Measurements from ENCODE around the gene EMID1.

Gene EMID1

DNA sequence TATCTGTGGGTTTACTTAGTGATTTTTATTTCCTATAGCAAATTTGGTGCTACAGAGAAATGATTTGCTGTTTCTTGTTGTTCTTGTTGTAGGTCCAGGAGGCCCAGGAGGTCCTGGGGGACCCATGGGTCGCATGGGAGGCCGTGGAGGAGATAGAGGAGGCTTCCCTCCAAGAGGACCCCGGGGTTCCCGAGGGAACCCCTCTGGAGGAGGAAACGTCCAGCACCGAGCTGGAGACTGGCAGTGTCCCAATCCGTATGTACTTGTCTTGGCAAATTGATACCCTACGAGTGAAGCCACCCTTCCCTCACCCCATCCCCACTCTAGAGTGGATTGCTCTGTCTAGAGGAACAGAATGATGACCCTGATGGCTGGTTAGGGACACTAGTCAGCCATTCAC lies 92.9 kb downstream of the EMID1 start:
- no peak for FAIRE-seq

DNA sequence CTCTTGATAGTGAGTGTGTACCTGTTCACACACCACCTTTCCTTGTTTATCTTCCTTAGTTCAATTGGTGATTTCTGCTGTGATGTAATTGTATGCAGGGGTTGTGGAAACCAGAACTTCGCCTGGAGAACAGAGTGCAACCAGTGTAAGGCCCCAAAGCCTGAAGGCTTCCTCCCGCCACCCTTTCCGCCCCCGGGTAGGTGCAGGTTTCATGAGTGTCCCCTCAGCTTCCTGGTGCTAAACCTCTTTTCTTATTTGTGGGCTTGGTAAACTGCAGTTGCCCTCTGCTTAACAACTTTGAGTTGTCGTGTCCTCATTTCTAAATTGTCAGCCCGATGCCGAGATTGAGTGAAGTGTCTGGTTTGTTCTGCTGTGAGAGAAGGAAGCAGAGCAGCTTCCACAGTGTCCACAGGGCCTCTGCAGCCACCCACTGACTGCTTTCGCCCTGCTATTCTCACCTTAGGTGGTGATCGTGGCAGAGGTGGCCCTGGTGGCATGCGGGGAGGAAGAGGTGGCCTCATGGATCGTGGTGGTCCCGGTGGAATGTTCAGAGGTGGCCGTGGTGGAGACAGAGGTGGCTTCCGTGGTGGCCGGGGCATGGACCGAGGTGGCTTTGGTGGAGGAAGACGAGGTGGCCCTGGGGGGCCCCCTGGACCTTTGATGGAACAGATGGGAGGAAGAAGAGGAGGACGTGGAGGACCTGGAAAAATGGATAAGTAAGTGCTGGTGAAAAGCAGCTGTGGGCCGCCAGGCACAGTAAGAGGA lies 93.6 kb downstream of the EMID1 start:
- no peak for FAIRE-seq

DNA sequence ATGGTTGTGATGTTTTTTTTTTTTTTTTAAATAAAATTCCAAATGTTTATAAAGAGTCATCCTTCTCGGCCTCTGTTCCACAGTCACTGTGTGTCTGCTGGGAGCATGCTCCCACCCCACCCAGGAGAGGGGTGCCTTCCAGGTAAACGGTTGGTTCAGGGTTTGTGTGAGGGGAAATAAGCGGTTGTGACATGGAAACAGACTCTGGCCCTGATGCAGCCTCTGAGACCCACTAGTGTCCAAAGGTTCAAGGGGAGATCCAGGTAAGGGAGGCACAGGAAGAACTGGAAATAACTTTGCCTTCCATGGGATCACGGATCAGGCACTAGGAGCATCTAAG lies 94.7 kb downstream of the EMID1 start:
- no peak for FAIRE-seq

DNA sequence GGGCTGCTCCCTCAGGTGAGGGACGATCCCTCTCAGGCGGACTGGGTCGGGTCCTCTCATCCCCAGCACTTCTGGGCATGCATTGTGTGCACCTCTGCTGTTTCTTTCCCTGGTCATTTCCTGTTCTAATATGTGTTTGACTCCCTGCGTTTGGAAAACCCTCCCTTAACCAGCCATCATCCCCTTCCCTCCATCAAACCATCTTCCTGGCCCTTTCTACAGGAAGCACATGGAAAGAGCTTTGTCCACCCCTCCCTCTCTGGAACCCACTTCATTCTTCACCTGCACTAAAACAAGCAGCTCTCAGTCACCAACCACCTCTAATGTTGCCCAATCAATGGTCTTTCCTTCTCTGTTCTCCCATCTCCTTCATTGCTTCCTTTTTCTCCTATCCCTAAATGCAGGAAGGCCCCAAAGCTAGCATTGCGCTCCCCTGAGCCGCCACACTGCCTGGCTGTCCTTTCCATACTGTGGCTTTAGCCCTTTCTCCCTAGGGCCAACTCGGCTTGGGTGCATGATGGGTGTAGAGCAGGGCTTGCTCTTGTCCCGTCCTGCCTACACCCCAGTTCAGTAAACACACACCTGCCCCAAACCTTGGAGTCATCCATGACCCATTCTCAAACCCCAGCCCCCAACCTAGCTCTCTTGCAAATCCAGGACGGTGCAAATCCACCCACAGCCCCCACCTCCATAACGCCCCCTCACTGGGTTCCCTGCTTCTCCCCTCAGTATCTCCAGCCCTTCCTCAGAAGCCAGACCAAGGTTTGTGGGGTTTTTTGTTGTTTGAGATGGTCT lies 95.3 kb downstream of the EMID1 start:
- no peak for FAIRE-seq

DNA sequence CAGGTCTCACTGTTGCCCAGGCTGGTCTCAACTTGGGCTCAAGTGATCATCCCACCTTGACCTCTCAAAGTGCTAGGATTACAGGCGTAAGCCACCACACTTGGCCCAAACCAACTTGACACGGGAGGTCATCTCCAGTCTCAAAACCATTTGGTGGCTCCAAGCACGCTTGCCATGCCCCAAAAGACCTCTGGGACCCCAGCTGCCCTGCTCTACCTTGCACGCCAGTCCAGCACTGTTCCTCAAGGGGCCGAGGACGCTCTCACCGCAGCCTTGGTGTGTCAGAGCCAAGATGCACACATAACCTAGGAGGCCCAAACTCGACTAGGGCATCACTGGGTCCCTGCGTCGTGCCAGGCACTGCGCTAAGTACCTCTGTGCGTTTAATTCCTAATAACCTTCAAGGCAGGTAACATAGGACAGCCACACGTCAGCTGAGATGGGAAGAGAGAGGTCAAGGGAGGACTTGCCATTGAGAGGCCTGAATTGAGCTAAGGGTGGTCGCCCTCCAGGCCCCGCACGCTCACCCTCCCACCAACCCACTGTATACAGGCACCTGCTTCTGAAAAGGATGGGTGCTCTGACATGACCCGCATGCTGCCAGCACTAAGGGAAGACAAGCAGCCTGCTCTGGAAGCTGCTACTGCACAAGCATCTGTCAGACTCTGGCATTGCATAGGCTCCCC lies 96.2 kb downstream of the EMID1 start:
- no peak for FAIRE-seq

DNA sequence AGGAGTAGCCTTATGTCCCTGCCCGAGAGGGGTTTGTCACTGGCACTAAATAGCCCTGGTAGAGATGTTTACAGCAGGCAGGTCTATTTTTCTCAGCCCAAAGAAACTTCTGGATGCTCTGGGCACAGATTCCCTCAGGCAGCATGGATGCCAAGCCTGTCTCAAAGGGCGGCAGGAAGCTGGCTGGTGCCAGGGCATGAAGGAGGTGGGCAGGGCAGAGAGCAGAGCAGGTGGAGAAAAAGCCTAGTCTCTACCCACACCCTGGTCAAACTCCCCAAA lies 96.6 kb downstream of the EMID1 start:
- no peak for FAIRE-seq

DNA sequence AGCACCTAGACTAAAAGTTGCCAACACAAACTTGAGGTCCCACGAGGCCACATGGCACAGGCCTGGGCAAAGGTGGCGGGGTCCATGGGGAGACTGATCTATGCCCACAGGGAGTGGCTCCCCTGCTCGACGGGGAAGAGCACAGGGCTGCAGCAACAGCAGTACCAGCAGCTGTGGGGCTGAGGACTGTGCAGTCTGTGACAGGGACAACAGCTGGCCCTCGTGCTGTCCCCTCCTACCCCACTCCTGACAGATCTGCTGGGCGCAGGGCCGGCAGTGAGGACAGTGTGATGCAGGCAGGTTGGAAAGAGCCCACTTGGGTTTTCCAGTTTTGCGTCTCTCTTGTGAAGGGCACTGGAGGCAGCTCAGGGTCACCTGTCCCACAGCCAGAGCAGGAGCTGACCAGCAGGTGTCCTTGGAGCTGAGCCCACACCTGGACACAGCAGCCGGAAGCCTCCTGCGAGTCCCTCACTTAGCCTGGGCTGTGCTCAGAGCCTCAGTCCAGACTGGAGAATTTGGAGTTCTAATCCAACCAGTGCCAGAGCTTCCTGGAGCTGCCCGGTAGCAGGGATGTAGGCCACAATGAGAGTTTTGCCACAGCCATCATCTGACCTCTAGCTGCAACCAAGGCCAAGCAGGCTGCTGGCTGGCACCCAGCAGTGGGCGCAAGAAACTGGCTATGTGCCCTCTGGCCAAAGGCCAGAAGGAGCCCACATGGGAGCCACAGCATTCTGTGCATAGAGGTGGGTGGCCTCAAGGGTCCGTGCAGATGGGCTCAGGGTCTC lies 97.2 kb downstream of the EMID1 start:
- FAIRE-seq = no peak

DNA sequence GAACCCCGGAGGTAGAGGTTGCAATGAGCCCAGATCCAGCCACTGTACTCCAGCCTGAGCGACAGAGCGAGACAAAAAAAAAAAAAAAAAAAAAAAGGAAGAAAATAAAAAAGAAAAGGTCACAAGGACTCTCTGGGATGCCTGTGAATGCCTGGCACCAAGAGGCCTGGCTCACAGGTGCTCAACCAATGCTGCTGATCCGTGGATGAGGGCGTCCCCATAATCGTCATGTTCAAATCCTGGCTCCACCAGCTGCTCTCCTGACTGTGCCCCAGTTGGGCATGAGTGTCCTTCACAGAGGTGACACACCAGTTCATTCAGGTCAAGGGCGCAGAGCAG lies 100.1 kb downstream of the EMID1 start:
- FAIRE-seq = no peak

DNA sequence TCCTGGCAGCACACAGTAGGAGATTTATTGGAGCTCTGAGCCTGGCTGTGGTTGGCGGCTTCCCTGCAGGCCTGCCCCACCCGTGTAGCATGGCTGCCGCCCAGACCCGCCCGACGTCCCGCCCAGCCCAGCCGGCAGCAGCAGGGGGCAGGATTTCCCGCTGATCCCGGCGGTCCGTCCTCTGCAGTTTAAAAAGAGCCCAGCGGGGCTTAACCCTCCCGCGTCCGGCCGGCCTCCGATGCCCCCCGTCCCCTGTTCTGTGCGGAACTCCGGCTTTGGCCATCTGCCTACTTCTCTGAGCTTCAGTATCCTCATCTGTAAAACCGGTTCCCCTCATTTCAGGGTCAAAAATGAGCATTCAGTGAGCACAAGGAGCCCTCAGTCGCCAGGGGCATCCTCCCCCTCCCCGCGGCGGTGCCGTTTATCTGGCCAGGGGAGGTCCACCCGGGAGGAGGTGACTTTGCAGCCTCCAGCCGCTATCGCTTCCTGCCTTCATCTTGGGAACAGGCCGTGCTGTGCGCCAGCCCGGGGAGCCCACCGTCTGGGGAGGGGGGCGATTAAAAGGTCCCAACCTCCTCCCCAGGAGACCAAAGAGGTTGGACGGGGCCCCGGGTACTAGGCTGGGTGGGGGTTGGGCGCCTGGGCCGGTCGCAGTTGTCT lies 100.6 kb downstream of the EMID1 start, which contains the start of gene GAS2L1:
TSS of gene GAS2L1 (plus strand) at position 476 of the 660 bp plus-strand sequence. CDS start 1,456 bp downstream, outside the sequence.
- no peak for FAIRE-seq

DNA sequence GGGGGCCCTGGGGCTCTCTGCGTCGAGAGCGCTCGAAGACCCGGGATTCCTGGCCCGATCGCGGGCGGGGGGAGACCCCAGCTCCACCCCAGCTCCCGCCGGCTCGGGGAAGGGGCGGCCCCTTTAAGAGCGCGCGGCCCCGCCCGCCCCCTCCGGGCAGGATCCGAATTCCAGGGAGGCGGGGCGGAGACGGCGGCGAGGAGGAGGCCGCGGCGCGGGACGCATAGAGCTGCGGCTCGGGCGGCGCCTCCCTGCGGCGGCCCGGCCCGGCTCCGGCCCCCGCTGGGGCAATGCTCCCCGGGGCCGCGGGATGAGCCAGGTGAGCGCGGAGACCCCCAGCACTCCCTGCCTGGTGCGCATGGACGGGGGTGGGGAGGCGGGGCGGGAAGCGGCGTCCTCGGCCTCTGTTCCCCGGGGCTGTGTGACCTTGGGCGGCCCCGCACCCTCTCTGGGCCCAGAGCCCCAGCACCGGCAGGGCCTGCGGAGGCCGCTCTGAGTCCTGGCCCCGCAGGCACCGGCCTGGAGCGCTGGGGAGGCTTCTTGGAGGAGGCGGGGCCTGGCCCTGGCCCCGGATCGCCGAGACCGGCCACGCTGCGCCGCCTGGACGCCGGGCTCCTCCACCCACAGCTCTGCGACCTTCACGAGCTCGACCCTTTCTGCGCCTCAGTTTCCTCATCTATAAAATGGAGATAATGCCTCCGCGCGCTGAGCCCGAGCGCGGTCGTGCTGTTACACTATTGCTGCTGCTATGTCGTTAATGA lies 101.3 kb downstream of the EMID1 start:
- no peak for FAIRE-seq

DNA sequence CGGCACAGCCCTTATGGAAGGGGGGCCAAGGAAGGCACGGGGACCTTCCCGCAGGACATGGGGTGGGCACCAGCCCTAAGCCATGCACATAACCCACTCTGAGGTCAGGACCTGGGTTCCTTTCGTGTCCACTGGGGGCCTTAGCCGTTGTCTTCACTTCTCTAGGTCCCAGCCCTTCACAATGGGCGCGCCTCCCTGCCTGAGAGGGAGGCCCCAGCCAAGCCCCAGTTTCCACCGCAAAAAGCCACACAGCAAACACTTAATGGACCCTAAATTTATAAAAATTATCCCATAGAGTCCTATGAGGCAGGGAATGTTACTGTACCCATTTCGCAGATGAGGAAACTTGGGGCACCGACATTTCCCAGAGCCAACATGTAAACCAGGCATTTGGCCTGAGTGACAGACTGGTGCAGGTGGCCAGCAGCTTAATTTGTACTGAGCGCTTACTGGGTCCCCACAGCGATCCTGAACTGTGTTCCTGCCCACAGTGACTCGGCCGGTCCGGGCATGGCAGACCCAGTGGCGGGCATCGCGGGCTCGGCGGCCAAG lies 102.0 kb downstream of the EMID1 start:
- FAIRE-seq = no peak

DNA sequence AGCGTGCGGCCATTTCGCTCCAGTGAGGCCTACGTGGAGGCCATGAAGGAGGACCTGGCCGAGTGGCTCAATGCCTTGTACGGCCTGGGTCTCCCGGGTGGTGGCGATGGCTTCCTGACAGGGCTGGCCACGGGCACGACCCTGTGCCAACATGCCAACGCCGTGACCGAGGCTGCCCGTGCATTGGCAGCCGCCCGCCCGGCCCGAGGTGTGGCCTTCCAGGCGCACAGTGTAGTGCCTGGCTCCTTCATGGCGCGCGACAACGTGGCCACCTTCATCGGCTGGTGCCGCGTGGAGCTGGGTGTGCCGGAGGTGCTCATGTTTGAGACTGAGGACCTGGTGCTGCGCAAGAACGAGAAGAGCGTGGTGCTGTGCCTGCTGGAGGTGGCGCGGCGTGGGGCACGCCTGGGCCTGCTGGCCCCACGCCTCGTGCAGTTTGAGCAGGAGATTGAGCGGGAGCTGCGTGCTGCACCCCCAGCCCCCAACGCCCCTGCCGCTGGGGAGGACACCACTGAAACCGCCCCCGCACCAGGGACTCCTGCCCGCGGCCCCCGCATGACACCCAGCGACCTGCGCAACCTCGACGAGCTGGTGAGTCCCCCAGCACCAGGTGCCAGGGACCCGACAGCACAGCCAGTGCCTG lies 102.6 kb downstream of the EMID1 start:
- FAIRE-seq = no peak

DNA sequence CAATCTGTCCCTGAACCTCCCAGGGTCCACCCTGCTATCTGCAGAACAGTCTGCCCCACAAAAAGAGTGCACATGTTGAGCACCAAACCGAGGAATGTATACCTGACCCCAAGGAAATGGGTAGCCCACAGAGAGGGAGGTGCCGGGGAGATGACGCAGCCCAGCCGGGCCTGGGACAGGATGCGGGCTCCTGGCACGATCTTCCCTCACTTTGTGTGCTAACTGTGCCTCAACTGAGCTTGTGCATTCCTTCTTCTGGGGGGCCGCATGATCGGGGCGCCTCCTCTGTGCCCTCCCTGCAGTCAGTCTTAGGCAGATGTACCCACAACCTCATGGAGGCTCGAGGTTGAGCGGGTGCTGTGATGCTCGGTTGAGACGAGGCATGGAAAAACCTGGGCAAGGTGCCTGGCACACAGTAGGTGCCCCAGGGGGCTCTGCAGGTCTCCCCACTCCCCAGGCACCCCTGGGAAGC lies 103.1 kb downstream of the EMID1 start:
- FAIRE-seq = no peak

All from endometrium (tissue), 2 donors.